Transverse colon (tissue), 3 donors: ENCODE results near the gene SETD9.

ENCODE experiments used
- CTCF ChIP-seq, 5 experiments: fragments of 200-600 bp in 3 of 5; fragments of 450-650 bp in 2 of 5; sonication (generic) in 3 of 5; IDR thresholded peaks; 1 replicate in 2 of 5; 2 replicates in 3 of 5; pipeline ENCODE4 v1.5.1; 2016 to 2017; ENCODE audit warnings: antibody characterized with exemption in 5 of 5, inconsistent platforms in 3 of 5, mild to moderate bottlenecking in 2 of 5, moderate library complexity in 1 of 5
- POLR2A ChIP-seq: fragments of 450-650 bp; IDR thresholded peaks from one replicate; pipeline ENCODE4 v1.6.1; 2016; ENCODE audit warnings: antibody characterized with exemption, mild to moderate bottlenecking, moderate library complexity

GRCh38 chr5:56861893-56862485, 47.4 kb upstream of the SETD9 start:
- TF ChIP-seq CTCF (IDR thresholded peaks at IDR 0.05) (no peak), POLR2A (no peak)
